Measurements from ENCODE around the gene OR5H15. TPM values are rescaled to one million over a fixed set of nuclear protein-coding genes. Genes with fewer than 3 reads are reported as not detected.
A peak's percentile ranks its signal among the peaks of the same experiment; 100 is the strongest.
"Not testable (repeated sequence)": the region's sequence is repeated elsewhere in the genome, so short reads cannot be mapped to it uniquely, and the experiment has no call there.

OR5H15 gene
- total RNA-seq, 2 donors from 2014 or later: not detected

DNA sequence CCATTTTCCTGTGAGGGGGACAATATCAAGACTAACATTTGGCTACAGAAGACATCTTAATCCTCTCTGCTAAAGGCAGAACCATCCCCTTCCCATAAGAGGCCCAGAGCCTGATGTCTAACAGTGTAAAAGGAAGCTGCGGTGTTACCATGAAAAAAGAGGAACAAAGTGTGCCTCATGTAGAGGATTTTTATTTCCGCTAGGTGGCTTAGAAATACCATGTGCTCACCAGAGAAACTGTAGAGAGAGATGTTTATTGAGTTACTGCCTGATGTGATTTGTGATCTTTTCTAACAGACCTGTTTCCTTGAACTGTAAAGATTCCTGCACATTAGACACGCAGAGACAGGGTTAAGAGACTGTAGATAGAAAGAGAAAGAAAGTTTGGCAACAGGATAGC, 22.0 kb downstream of the OR5H15 start:
- no peak overlapping the region for H3K4me3 Mint-ChIP-seq
- WGBS, 2 experiments (ENCODE audit: insufficient coverage in 1 of 2, insufficient read length in 1 of 2): 53% methylated on average over 3 of the region's 3 CpGs; no CpG with 5 or more reads in 1 of the 2 experiments
- TF ChIP-seq, protein P1, sequence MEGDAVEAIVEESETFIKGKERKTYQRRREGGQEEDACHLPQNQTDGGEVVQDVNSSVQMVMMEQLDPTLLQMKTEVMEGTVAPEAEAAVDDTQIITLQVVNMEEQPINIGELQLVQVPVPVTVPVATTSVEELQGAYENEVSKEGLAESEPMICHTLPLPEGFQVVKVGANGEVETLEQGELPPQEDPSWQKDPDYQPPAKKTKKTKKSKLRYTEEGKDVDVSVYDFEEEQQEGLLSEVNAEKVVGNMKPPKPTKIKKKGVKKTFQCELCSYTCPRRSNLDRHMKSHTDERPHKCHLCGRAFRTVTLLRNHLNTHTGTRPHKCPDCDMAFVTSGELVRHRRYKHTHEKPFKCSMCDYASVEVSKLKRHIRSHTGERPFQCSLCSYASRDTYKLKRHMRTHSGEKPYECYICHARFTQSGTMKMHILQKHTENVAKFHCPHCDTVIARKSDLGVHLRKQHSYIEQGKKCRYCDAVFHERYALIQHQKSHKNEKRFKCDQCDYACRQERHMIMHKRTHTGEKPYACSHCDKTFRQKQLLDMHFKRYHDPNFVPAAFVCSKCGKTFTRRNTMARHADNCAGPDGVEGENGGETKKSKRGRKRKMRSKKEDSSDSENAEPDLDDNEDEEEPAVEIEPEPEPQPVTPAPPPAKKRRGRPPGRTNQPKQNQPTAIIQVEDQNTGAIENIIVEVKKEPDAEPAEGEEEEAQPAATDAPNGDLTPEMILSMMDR (conservative IDR thresholded peaks at IDR 0.05): peak; percentile 67
- no peaks in the 10 kb centered on the region for H3K4me1 Mint-ChIP-seq
- Histone ChIP-seq H3K27ac (ENCODE audit: low read depth, low read length) (no peak overlapping the region), H3K27me3 (ENCODE audit: control insufficient read depth, insufficient read depth, low read length, poor library complexity, severe bottlenecking) (no peaks in the 10 kb centered on the region), H3K9ac (ENCODE audit: extremely low read depth, low read length, poor library complexity, severe bottlenecking) (no peak overlapping the region), H3K4me1 (ENCODE audit: control insufficient read depth, insufficient read depth, low read length) (no peaks in the 10 kb centered on the region), H3K4me3 (ENCODE audit: low read length) (no peak overlapping the region), H3K36me3 (ENCODE audit: control insufficient read depth, insufficient read depth, low read length) (no peaks in the 10 kb centered on the region), H3K9me3 (ENCODE audit: control insufficient read depth, low read length) (no peaks in the 10 kb centered on the region)
- no peak for DNase-seq
- H3K27me3 Mint-ChIP-seq (ENCODE audit: insufficient read depth): no peaks in the 10 kb centered on the region
- no peak overlapping the region for H3K27ac Mint-ChIP-seq
- no peaks in the 10 kb centered on the region for H3K9me3 Mint-ChIP-seq
- H3K36me3 Mint-ChIP-seq (ENCODE audit: low read depth): peaks cover 8% of the 10 kb centered on the region

DNA sequence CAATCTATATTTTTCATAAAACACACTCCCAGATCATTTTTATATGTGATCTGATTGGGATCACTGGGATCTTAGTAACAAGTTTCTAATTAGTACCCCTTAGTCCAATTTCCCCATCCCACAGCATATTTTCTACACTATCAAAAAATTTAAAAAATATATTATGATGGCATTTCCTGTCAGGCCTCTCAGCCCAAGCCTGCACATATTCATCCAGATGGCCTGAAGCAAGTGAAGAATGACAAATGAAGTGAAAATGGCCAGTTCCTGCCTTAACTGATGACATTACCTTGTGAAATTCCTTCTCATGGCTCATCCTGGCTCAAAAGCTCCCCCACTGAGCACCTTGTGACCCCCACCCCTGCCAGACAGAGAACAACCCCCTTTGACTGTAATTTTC, 24.4 kb downstream of the OR5H15 start:
- H3K27ac ChIP-seq (ENCODE audit: low read depth, low read length); DNase-seq; H3K36me3 Mint-ChIP-seq (ENCODE audit: low read depth); H3K9ac ChIP-seq (ENCODE audit: extremely low read depth, low read length, poor library complexity, severe bottlenecking); H3K27me3 Mint-ChIP-seq (ENCODE audit: insufficient read depth); H3K4me1 ChIP-seq (ENCODE audit: control insufficient read depth, insufficient read depth, low read length); H3K36me3 ChIP-seq (ENCODE audit: control insufficient read depth, insufficient read depth, low read length); H3K9me3 ChIP-seq (ENCODE audit: control insufficient read depth, low read length); H3K27me3 ChIP-seq (ENCODE audit: control insufficient read depth, insufficient read depth, low read length, poor library complexity, severe bottlenecking); H3K9me3 Mint-ChIP-seq; H3K27ac Mint-ChIP-seq; H3K4me1 Mint-ChIP-seq; H3K4me3 ChIP-seq (ENCODE audit: low read length); H3K4me3 Mint-ChIP-seq: not testable (repeated sequence)

DNA sequence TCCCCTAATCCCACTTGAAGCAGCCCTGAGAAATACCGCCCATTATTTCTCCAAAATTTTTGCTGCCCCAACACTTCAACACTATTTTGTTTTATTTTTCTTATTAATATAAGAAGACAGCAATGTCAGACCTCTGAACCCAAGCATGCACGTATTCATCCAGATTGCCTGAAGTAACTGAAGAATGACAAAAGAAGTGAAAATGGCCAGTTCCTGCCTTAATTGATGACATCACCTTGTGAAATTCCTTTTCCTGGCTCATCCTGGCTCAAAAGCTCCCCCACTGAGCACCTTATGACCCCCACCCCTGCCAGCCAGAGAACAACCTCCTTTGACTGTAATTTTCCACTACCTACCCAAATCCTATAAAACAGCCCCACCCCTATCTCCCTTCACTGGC, 29.8 kb downstream of the OR5H15 start:
- not testable (repeated sequence) for H3K4me3 ChIP-seq (ENCODE audit: low read length); H3K27ac ChIP-seq (ENCODE audit: low read depth, low read length); H3K4me1 ChIP-seq (ENCODE audit: control insufficient read depth, insufficient read depth, low read length); H3K9me3 Mint-ChIP-seq; H3K9ac ChIP-seq (ENCODE audit: extremely low read depth, low read length, poor library complexity, severe bottlenecking); H3K27me3 ChIP-seq (ENCODE audit: control insufficient read depth, insufficient read depth, low read length, poor library complexity, severe bottlenecking); H3K9me3 ChIP-seq (ENCODE audit: control insufficient read depth, low read length); H3K4me1 Mint-ChIP-seq; H3K4me3 Mint-ChIP-seq; H3K36me3 Mint-ChIP-seq (ENCODE audit: low read depth); H3K27me3 Mint-ChIP-seq (ENCODE audit: insufficient read depth); H3K36me3 ChIP-seq (ENCODE audit: control insufficient read depth, insufficient read depth, low read length); H3K27ac Mint-ChIP-seq
- peak; percentile 52 for DNase-seq
- WGBS, 2 experiments (ENCODE audit: insufficient coverage in 1 of 2, insufficient read length in 1 of 2): 50 to 79% methylated on average over 1 to 2 of the region's 2 CpGs

DNA sequence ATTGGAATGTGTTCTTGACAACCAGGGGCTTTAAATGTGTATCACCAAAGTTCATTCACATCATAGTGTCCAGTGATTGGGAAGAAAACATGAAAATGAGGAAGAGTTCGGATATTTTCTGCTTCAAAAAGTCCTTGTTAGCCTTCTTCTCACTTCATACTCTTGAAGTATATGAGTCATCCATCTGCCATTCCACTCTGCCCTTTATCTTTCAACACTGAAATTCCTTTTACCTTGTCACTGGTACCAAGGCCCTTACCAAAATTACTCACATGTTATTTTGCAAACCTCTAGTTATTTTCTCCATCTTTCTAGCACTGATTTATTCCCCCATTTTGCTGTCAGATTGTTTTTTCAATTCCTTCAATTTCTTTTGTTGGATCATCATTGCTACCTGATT, 32.5 kb downstream of the OR5H15 start:
- TF ChIP-seq, protein P1 (conservative IDR thresholded peaks at IDR 0.05): no peak
- H3K4me1 ChIP-seq (ENCODE audit: control insufficient read depth, insufficient read depth, low read length): no peaks in the 10 kb centered on the region
- H3K4me3 Mint-ChIP-seq: no peak overlapping the region
- no peak overlapping the region for H3K27ac Mint-ChIP-seq
- H3K36me3 ChIP-seq (ENCODE audit: control insufficient read depth, insufficient read depth, low read length): no peaks in the 10 kb centered on the region
- no peak for DNase-seq
- H3K27ac ChIP-seq (ENCODE audit: low read depth, low read length): no peak overlapping the region
- peaks cover 3% of the 10 kb centered on the region for H3K9me3 Mint-ChIP-seq
- no peak overlapping the region for H3K4me3 ChIP-seq (ENCODE audit: low read length)
- H3K4me1 Mint-ChIP-seq: no peaks in the 10 kb centered on the region
- no peaks in the 10 kb centered on the region for H3K27me3 Mint-ChIP-seq (ENCODE audit: insufficient read depth)
- WGBS, 2 experiments (ENCODE audit: insufficient coverage in 1 of 2, insufficient read length in 1 of 2): 88% methylated on average over 1 of the region's 1 CpG; no CpG with 5 or more reads in 1 of the 2 experiments
- H3K36me3 Mint-ChIP-seq (ENCODE audit: low read depth): no peaks in the 10 kb centered on the region
- no peak overlapping the region for H3K9ac ChIP-seq (ENCODE audit: extremely low read depth, low read length, poor library complexity, severe bottlenecking)
- no peaks in the 10 kb centered on the region for H3K9me3 ChIP-seq (ENCODE audit: control insufficient read depth, low read length)
- H3K27me3 ChIP-seq (ENCODE audit: control insufficient read depth, insufficient read depth, low read length, poor library complexity, severe bottlenecking): no peaks in the 10 kb centered on the region

All from endodermal cell (in vitro differentiated cells).